IMR-90 (cell line): Measurements from ENCODE around the gene PTPRN2. TPM values are rescaled to one million over a fixed set of nuclear protein-coding genes. Genes with fewer than 3 reads are reported as not detected.

Experiments used
- ATAC-seq: fragments of 200-7000 bp; cut with Tn5 transposase; 2 replicates; pipeline ENCODE4 v1.9.1; 2020; ENCODE audit warnings: low read depth, mild to moderate bottlenecking, moderate library complexity
- BruUV-seq: library from RNA; stranded (reverse); fragments of 400-500 nt; replicated peaks from 2 replicates; lab custom pipeline; 2021; lab: Mats Ljungman, UMichigan
- CTCF ChIA-PET: fragments of 300-600 bp; formaldehyde crosslinking; extraction: SDS; loops from one replicate; lab custom pipeline; 2021; ENCODE audit warnings: antibody characterized with exemption; lab: Yijun Ruan, JAX
- POLR2A ChIA-PET: fragments of 300-600 bp; sonication (Branson Sonifier 250); formaldehyde crosslinking; loops from one replicate; lab custom pipeline; 2022; ENCODE audit warnings: antibody characterized with exemption; ENCODE audit not compliant: unreplicated experiment; lab: Charles Lee
- DNase-seq: peaks from one replicate; pipeline ENCODE4 v3.0.0; 2013
- H2AFZ ChIP-seq: replicated peaks from 2 replicates; pipeline ENCODE3; 2013; ENCODE audit warnings: low read length, mild to moderate bottlenecking; ENCODE audit not compliant: poor library complexity
- H2AK5ac ChIP-seq: 2 replicates; pipeline ENCODE4 v1.6.1; 2013; ENCODE audit warnings: low read depth, low read length, inconsistent platforms
- H2AK9ac ChIP-seq: replicated peaks from 2 replicates; pipeline ENCODE3; 2013; ENCODE audit warnings: mild to moderate bottlenecking, low read depth, low read length, moderate library complexity; ENCODE audit not compliant: poor library complexity
- H2BK120ac ChIP-seq: 2 replicates; pipeline ENCODE4 v1.6.1; 2013; ENCODE audit warnings: low read depth, low read length, inconsistent platforms
- H2BK15ac ChIP-seq: 3 replicates; pipeline ENCODE4 v1.6.1; 2013; ENCODE audit warnings: low read depth, low read length, inconsistent platforms
- H2BK20ac ChIP-seq: 2 replicates; pipeline ENCODE4 v1.6.1; 2013; ENCODE audit warnings: low read depth, mild to moderate bottlenecking, inconsistent platforms, low read length, moderate library complexity
- H2BK5ac ChIP-seq: 2 replicates; pipeline ENCODE4 v1.6.1; 2013; ENCODE audit warnings: mild to moderate bottlenecking, low read depth, low read length, inconsistent platforms; ENCODE audit not compliant: poor library complexity, severe bottlenecking
- H3K14ac ChIP-seq: replicated peaks from 2 replicates; pipeline ENCODE4 v1.6.1; 2013; ENCODE audit warnings: low read depth, low read length, inconsistent platforms
- H3K18ac ChIP-seq: 2 replicates; pipeline ENCODE4 v1.6.1; 2013; ENCODE audit warnings: low read depth, low read length, control low read depth
- H3K23ac ChIP-seq: 2 replicates; pipeline ENCODE4 v1.6.1; 2013; ENCODE audit warnings: low read depth, low read length, inconsistent platforms
- H3K27ac ChIP-seq: 2 replicates; pipeline ENCODE4 v1.5.1; 2013; ENCODE audit warnings: mild to moderate bottlenecking, control low read depth, low read length; ENCODE audit not compliant: insufficient read depth
- H3K27me3 ChIP-seq: 2 replicates; pipeline ENCODE4 v1.6.1; 2013; ENCODE audit warnings: low read length; ENCODE audit not compliant: control insufficient read depth, insufficient read depth
- H3K36me3 ChIP-seq: 2 replicates; pipeline ENCODE4 v1.6.1; 2013; ENCODE audit warnings: low read length, mixed read lengths; ENCODE audit not compliant: control insufficient read depth, insufficient read depth
- H3K4ac ChIP-seq: 2 replicates; pipeline ENCODE4 v1.6.1; 2013; ENCODE audit warnings: low read depth, low read length, inconsistent platforms
- H3K4me1 ChIP-seq: 2 replicates; pipeline ENCODE4 v1.6.1; 2013; ENCODE audit warnings: low read length, mixed read lengths; ENCODE audit not compliant: control insufficient read depth, insufficient read depth
- H3K4me2 ChIP-seq: 2 replicates; pipeline ENCODE4 v1.6.1; 2013; ENCODE audit warnings: low read depth, mild to moderate bottlenecking, control low read depth, low read length, moderate library complexity
- H3K4me3 ChIP-seq: 2 replicates; pipeline ENCODE4 v1.5.1; 2013; ENCODE audit warnings: low read depth, mild to moderate bottlenecking, control low read depth, low read length, moderate library complexity; ENCODE audit not compliant: insufficient read depth
- H3K56ac ChIP-seq: 2 replicates; pipeline ENCODE4 v1.6.1; 2013; ENCODE audit warnings: low read length, inconsistent platforms; ENCODE audit not compliant: insufficient read depth; ENCODE audit errors: extremely low read depth
- H3K79me1 ChIP-seq, 2 experiments: 2 replicates each; pipeline ENCODE4 v1.6.1; 2013; ENCODE audit warnings: low read length in 2 of 2, inconsistent platforms in 1 of 2, low read depth in 1 of 2
- H3K9ac ChIP-seq: 2 replicates; pipeline ENCODE4 v1.6.1; 2013; ENCODE audit warnings: low read depth, low read length, control low read depth
- H3K9me1 ChIP-seq: 2 replicates; pipeline ENCODE4 v1.6.1; 2013; ENCODE audit warnings: low read length, inconsistent platforms; ENCODE audit not compliant: insufficient read depth
- H3K9me3 ChIP-seq: 2 replicates; pipeline ENCODE4 v1.6.1; 2013; ENCODE audit warnings: low read length; ENCODE audit not compliant: control insufficient read depth, insufficient read depth
- H4K20me1 ChIP-seq: 2 replicates; pipeline ENCODE4 v1.6.1; 2013; ENCODE audit warnings: low read length, inconsistent platforms; ENCODE audit not compliant: insufficient read depth
- H4K5ac ChIP-seq: 2 replicates; pipeline ENCODE4 v1.6.1; 2013; ENCODE audit warnings: mild to moderate bottlenecking, low read depth, low read length, control low read depth
- H4K8ac ChIP-seq, 2 experiments: 2 replicates each; pipeline ENCODE4 v1.6.1; 2013; ENCODE audit warnings: low read depth in 2 of 2, low read length in 2 of 2, control low read depth in 1 of 2, inconsistent platforms in 1 of 2
- H4K91ac ChIP-seq: 2 replicates; pipeline ENCODE4 v1.6.1; 2013; ENCODE audit warnings: low read depth, low read length, inconsistent platforms; ENCODE audit not compliant: insufficient read depth
- BHLHE40 ChIP-seq: fragments of 150-350 bp; IDR thresholded peaks from 2 replicates; pipeline ENCODE4 v1.6.1; 2016; ENCODE audit warnings: mild to moderate bottlenecking, low read depth, low read length
- CEBPB ChIP-seq: IDR thresholded peaks from 2 replicates; pipeline ENCODE4 v1.6.1; 2012; ENCODE audit warnings: low read depth, low read length, improper control_type of control experiment
- CHD1 ChIP-seq: IDR thresholded peaks from 2 replicates; pipeline ENCODE4 v1.6.1; 2012; ENCODE audit warnings: low read depth, low read length, improper control_type of control experiment
- FOS ChIP-seq: fragments of 150-350 bp; IDR thresholded peaks from 2 replicates; pipeline ENCODE4 v1.6.1; 2016; ENCODE audit warnings: low read depth, low read length
- MAFK ChIP-seq: IDR thresholded peaks from 2 replicates; pipeline ENCODE4 v1.6.1; 2012; ENCODE audit warnings: low read depth, low read length, improper control_type of control experiment
- MAZ ChIP-seq: IDR thresholded peaks from 2 replicates; pipeline ENCODE4 v1.6.1; 2012; ENCODE audit warnings: low read depth, mild to moderate bottlenecking, low read length, improper control_type of control experiment, moderate library complexity, borderline replicate concordance
- MXI1 ChIP-seq: IDR thresholded peaks from 2 replicates; pipeline ENCODE4 v1.6.1; 2012; ENCODE audit warnings: low read depth, mild to moderate bottlenecking, low read length, moderate library complexity, borderline replicate concordance
- NFE2L2 ChIP-seq: fragments of 150-350 bp; IDR thresholded peaks from 2 replicates; pipeline ENCODE4 v1.6.1; 2016; ENCODE audit warnings: low read depth, mild to moderate bottlenecking, low read length
- POLR2A ChIP-seq: IDR thresholded peaks from 2 replicates; pipeline ENCODE4 v1.6.1; 2012; ENCODE audit warnings: mild to moderate bottlenecking, low read depth, low read length
- RAD21 ChIP-seq: IDR thresholded peaks from 2 replicates; pipeline ENCODE4 v1.6.1; 2012; ENCODE audit warnings: low read length, improper control_type of control experiment
- RCOR1 ChIP-seq: IDR thresholded peaks from 2 replicates; pipeline ENCODE4 v1.6.1; 2012; ENCODE audit warnings: mild to moderate bottlenecking, low read length, improper control_type of control experiment; ENCODE audit not compliant: insufficient replicate concordance
- RFX5 ChIP-seq: IDR thresholded peaks from 2 replicates; pipeline ENCODE4 v1.8.0; 2012; ENCODE audit warnings: low read depth, mild to moderate bottlenecking, low read length, moderate library complexity
- SMC3 ChIP-seq: fragments of 150-350 bp; IDR thresholded peaks from 2 replicates; pipeline ENCODE4 v1.6.1; 2016; ENCODE audit warnings: low read depth, mild to moderate bottlenecking, antibody characterized with exemption, low read length, moderate library complexity
- WGBS, 2 experiments: methylation state at CpG; one replicate each; pipeline versions ENCODE4 v1.1.5 to v1.1.7; 2013; ENCODE audit warnings: missing lambda C conversion rate in 2 of 2; ENCODE audit not compliant: insufficient read length in 1 of 2; ENCODE audit errors: extremely low coverage in 2 of 2; 5-methylcytosine and 5-hydroxymethylcytosine counted together
- dilution Hi-C: fragments of 300-500 bp; cut with HindIII; formaldehyde crosslinking; loops from one replicate; pipeline ENCODE4 v1.14.3; 2018; ENCODE audit warnings: low sequenced_read_pairs; ENCODE audit not compliant: unreplicated experiment
- in situ Hi-C: fragments of 300-500 bp; cut with MboI; formaldehyde crosslinking; loops from 3 replicates; pipeline ENCODE4 v1.14.3; 2019; ENCODE audit warnings: low sequenced_read_pairs, inconsistent platforms, mixed read lengths
- intact Hi-C: fragments of 100-400 bp; cut with micrococcal nuclease; formaldehyde crosslinking; loops from 2 replicates; pipeline ENCODE4 v1.10.0; 2022
- polyA plus RNA-seq, 3 experiments: library from polyadenylated mRNA; depleted of rRNA; stranded (reverse); fragments of >200 nt; gene quantifications; 2 replicates each; pipeline ENCODE4 v1.2.3, GENCODE V29; 2012; ENCODE audit warnings: low replicate concordance in 1 of 3
- total RNA-seq: library from RNA; depleted of rRNA; stranded (reverse); fragments of >200 nt; gene quantifications from 2 replicates; pipeline ENCODE4 v1.2.3, GENCODE V29; 2012
- TF ChIP-seq, protein P1 (sequence below): fragments of 150-350 bp; IDR thresholded peaks from 2 replicates; pipeline ENCODE4 v1.6.1; 2016; ENCODE audit warnings: low read depth, mild to moderate bottlenecking, low read length, moderate library complexity, borderline replicate concordance
- TF ChIP-seq, protein P2 (sequence below): conservative IDR thresholded peaks from 2 replicates; pipeline ENCODE4 v1.5.1; 2012; ENCODE audit warnings: mild to moderate bottlenecking, low read depth, low read length, improper control_type of control experiment
- TF ChIP-seq, protein P3 (sequence below): fragments of 150-350 bp; IDR thresholded peaks from 2 replicates; pipeline ENCODE4 v1.6.1; 2017; ENCODE audit warnings: mild to moderate bottlenecking, antibody characterized with exemption, low read length, low read depth

PTPRN2 gene
- total and polyA plus RNA-seq, 2 of the 4 experiments (the other 2 are of a cell fraction) = 0.03 TPM; not detected in 1

DNA sequence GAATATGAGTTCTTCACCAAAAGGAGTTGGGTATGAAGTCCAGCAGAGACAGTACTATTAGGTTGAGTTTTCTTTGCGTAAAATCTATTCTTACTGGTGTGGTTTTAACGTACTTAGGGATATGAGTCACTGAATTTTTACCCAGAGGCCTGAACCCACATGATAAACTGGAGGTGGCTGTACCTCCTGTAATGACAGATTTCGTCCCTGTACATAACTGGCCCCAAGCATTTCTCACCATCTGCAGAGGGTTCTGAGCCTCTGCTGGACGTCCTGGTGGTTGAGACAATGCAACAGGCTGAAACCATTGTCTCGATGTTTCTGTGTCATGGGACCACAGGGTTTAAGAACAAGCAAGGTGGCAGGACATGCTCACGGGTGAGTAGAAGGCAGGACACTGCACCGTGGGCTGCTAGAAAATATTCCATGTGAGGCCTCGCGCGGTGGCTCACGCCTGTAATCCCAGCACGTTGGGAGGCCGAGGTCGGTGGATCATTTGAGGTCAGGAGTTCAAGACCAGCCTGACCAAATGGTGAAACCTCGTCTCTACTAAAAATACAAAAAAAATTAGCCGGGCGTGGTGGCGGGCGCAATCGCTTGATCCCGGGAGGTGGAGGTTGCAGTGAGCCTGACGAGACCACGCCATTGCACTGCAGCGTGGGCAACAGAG lies 1017.0 kb downstream of the PTPRN2 start:
- ATAC-seq = no peak
- Histone ChIP-seq H3K36me3 (no peaks in the 10 kb centered on the region), H4K20me1 (no peaks in the 10 kb centered on the region), H2AK5ac (no peak overlapping the region), H3K4me1 (no peaks in the 10 kb centered on the region), H3K27me3 (no peaks in the 10 kb centered on the region), H4K91ac (no peak overlapping the region), H3K4me3 (no peak overlapping the region), H2BK120ac (no peak overlapping the region), H3K18ac (no peak overlapping the region), H2BK15ac (no peak overlapping the region), H2BK5ac (no peak overlapping the region), H3K79me1 (no peaks in the 10 kb centered on the region), H3K4ac (no peak overlapping the region), H4K5ac (no peak overlapping the region), H3K14ac (no peak overlapping the region), H2AK9ac (no peak overlapping the region), H2BK20ac (no peak overlapping the region), H3K56ac (no peak overlapping the region), H3K9ac (no peak overlapping the region), H3K9me3 (peaks cover 28% of the 10 kb centered on the region), H4K8ac (no peak overlapping the region), H3K9me1 (no peaks in the 10 kb centered on the region), H3K27ac (no peak overlapping the region), H3K4me2 (no peak overlapping the region), H3K23ac (no peak overlapping the region), H2AFZ (no peak overlapping the region)
- DNase-seq = no peak
- ChIA-PET CTCF (no interaction called here), POLR2A (no interaction called here)
- in situ Hi-C loops (no loop called here), intact Hi-C loops (no loop called here), dilution Hi-C loops (no loop called here)
- WGBS, 2 experiments = 86% methylated on average over 7 of the region's 24 CpGs; no CpG with 5 or more reads in 1 of the 2 experiments
- BruUV-seq = no TSS peak
- TF ChIP-seq POLR2A = no peak
- TF ChIP-seq NFE2L2 = no peak
- TF ChIP-seq, protein P1, sequence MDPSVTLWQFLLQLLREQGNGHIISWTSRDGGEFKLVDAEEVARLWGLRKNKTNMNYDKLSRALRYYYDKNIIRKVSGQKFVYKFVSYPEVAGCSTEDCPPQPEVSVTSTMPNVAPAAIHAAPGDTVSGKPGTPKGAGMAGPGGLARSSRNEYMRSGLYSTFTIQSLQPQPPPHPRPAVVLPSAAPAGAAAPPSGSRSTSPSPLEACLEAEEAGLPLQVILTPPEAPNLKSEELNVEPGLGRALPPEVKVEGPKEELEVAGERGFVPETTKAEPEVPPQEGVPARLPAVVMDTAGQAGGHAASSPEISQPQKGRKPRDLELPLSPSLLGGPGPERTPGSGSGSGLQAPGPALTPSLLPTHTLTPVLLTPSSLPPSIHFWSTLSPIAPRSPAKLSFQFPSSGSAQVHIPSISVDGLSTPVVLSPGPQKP = no peak
- no peak for TF ChIP-seq RCOR1
- TF ChIP-seq MAZ = no peak
- TF ChIP-seq BHLHE40 = no peak
- no peak for TF ChIP-seq CHD1
- TF ChIP-seq, protein P2, sequence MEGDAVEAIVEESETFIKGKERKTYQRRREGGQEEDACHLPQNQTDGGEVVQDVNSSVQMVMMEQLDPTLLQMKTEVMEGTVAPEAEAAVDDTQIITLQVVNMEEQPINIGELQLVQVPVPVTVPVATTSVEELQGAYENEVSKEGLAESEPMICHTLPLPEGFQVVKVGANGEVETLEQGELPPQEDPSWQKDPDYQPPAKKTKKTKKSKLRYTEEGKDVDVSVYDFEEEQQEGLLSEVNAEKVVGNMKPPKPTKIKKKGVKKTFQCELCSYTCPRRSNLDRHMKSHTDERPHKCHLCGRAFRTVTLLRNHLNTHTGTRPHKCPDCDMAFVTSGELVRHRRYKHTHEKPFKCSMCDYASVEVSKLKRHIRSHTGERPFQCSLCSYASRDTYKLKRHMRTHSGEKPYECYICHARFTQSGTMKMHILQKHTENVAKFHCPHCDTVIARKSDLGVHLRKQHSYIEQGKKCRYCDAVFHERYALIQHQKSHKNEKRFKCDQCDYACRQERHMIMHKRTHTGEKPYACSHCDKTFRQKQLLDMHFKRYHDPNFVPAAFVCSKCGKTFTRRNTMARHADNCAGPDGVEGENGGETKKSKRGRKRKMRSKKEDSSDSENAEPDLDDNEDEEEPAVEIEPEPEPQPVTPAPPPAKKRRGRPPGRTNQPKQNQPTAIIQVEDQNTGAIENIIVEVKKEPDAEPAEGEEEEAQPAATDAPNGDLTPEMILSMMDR = no peak
- no peak for TF ChIP-seq SMC3
- TF ChIP-seq, protein P3, sequence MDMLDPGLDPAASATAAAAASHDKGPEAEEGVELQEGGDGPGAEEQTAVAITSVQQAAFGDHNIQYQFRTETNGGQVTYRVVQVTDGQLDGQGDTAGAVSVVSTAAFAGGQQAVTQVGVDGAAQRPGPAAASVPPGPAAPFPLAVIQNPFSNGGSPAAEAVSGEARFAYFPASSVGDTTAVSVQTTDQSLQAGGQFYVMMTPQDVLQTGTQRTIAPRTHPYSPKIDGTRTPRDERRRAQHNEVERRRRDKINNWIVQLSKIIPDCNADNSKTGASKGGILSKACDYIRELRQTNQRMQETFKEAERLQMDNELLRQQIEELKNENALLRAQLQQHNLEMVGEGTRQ = no peak
- TF ChIP-seq CEBPB = no peak
- no peak for TF ChIP-seq FOS
- no peak for TF ChIP-seq MXI1
- TF ChIP-seq MAFK = no peak
- TF ChIP-seq RAD21 = no peak
- TF ChIP-seq RFX5 = no peak
